HG02943 (cell line): Measurements from ENCODE around the gene B4GALT2.

Source experiments
- ATAC-seq: cut with Tn5 transposase; IDR thresholded peaks from one replicate; pipeline ENCODE4 v1.9.1; 2021; ENCODE audit warnings: mild to moderate bottlenecking, low read depth, moderate library complexity; ENCODE audit not compliant: unreplicated experiment

Gene B4GALT2

DNA sequence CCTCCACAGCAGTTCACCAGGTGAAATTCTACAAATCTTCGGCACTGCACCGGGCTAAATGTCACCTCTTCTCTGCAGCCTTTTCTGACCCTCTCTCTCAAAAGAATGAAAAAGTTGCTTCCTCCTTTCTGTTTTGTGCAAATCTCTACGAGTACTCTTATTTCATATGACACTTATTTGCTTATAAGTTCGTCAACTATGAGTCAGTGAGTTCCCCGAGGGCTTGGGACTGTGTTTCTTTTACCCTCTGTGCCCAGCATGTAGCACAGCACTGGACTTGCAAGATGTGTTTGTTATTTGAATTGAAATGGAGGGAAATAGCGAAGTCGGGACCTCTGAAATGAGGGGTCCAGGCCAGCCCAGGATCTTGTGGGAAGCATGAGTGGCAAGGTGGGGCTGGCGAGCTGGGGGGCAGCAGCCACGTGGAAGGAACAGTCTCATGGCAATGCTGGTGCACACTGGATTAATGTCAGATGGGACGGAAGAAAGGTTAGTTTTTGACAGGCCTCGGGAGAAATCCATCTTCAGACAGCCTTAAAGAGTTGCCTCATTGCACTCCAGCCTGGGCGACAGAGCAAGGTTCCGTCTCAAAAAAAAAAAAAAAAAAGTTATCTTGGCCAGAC, 46.0 kb downstream of the B4GALT2 start:
- ATAC-seq, result no peak

DNA sequence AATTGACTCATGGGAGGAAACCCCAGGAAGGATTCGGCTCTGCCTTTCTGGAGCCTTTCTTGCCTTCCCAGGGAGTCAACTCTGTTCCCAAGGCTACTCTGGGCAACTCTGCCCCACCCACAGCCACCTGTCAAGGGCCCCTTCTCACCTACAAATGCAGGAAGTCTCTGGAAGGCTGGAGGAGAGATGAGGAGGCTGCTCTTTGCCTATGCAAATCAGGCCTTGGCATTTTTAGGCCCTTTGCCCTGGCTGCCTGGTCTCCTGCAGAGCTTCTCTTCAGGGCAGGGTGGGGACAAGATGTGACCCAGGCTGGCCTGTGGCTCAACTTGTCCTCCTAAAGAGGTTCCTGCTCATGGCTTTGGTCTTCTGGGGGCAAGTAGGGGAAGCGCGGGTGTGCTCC, 46.8 kb downstream of the B4GALT2 start:
- ATAC-seq, result no peak

DNA sequence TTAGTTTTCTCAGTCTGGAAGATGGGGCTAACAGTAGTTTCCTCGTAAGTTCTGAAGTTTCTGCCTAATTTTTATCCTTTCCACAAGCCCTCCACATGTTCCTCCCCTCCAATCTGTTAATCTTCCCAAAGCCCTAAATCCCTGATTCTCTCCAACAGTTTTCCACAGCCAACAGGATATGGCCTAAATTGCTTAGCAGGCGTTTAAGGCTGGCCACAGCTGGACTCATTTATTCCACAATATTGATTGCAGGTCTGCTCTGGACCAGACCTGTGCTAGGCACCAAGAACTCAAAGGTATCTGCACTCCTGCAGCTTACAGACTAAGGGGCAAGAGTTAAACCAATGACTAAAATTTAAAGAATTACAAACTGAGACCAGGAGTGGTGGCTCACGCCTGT, 48.3 kb downstream of the B4GALT2 start:
- ATAC-seq, result no peak

DNA sequence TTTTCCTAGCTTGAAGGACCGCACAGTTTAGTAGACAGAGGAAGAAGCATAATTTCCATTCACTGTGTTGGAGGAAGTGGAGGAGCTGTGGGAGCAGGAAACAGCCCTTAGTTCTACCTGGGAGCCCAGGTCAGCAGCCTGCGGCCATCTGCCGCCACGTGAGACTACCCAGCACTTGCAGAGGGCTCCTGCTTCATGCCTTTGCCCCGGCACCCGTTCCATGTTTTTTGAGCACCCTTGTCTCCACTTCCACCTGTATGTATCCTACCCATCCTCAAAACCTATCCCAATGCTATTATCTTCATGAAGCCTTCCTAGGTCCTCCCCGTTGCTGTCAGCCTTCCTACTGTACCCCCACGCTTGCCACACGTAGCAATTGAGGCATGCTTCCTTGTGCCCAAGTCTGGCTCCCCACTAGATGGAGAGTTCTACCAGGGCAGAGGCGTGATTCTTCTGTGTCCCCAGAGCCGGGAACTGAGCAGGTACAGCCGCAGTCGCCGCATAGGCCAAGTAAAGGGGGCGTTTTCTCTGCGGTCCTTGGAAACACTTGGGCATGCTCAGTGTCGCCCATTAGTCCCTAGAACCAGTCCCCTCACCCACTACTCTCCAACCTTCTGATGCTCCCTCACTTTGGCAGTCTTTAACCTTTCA, 50.4 kb downstream of the B4GALT2 start:
- ATAC-seq, result peak; percentile 12

DNA sequence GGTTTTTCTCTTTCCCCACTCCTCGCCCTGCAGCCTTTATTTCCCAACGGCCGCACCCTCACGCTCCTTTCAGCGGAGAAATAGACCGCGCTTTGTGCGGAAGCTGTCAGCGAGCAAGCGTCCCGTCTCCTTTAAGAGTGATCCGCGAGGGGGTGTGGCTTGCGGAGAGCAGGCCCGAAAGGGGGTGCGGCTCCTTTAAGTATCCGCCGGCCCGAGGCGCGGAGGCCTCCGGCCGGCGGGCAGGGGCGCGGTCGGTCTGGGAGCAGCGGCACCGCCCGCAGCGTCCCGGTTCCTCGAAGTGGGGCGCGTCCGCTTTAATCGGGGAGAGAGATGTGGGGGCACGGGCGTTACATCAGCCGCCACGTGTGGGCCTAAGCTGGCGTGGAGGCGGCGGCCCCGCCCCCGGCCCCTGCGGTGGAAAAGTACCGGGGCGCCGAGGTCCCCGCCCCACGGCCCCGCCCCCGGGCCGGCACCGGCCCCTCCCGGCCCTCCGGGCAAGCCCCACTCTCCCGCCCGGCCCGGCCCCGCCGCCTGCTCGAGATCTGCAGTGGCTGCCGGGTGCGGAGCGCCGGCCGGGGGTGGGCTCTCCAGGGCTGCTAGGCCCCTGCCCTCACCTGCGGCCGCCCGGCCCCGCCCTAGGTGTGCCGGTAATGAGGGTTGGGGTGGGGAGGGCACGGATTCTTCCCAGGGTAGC, 51.0 kb downstream of the B4GALT2 start:
- peak; percentile 76 for ATAC-seq

DNA sequence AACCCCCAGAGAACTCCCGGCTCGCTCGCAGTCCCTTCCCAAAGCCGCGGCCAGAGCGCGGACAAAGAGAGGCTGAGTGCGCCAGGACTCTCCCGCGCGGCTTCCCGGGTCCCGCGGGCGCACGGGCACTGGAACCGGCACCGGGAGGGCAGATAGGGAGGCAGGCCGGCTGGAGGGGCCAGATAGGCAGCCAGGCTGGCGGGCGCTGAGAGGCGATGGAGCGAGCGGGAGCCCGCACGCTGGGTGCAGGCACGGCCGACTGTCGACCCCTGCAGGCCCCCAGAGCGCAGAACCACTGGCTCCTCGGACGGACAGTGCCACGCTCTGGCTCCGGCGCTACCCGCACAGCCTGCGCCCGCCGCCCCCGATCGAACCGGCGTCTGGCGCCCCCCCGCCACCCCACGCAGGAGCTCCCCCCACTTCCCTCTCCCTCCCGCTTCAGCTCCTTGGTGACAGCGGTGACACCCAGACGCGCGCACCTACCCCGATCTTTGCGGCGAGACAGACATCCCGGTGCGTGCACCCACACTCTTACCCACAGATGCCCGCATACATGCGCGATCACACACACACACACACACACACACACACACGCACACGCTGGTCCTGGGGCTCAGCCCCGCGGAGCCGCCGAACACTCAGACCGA, 51.7 kb downstream of the B4GALT2 start:
- peak; percentile 28 for ATAC-seq

DNA sequence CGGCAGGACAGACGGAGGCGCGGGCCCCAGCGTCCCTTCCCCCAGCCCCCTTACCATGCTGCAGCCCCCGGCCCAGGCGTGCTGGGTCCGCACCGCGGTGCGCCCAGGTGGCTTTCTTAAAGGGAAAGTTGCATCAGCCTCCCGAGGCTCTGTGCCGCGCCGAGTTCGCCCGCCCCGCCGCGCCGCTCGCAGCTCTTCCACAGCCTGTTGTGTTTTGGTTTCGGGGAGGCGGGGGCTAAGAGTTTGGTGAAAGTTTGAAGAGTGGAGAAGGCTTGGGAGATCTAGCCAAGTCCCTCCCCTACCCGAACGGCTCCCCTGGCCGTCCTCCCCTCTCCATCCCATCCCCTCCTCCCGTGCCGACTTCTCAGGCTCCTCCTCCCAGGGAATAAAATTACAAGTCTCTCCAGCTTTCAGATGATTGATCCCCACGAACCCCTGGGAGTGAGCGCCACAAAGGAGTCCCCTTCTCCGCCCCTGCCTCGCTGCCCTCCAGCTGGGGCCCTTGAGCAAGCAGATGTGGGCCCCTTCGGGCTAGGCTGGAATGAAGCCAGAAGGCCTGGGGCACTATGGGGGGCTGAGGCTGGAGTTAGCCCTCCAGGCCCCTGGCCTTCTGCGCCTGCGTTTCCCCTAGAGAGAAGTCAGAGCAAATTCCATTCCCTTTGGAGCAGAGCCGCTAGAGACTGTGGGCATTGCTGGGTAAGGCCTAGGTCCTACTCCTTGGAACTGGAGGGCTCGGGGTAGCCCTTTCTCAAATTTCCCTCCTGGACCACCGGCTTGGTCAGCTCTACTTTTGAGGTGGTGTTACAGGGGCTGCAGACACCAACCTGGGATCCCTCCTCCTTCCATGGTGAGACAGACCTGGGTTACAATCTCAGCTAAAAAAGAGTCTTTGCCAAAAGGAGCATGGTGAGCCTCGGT, 52.5 kb downstream of the B4GALT2 start, which contains the start of gene SLC6A9:
TSS of gene SLC6A9 (minus strand) at position 211 of the 918 bp plus-strand sequence. CDS start 7,185 bp downstream, outside the sequence.
- no peak for ATAC-seq

DNA sequence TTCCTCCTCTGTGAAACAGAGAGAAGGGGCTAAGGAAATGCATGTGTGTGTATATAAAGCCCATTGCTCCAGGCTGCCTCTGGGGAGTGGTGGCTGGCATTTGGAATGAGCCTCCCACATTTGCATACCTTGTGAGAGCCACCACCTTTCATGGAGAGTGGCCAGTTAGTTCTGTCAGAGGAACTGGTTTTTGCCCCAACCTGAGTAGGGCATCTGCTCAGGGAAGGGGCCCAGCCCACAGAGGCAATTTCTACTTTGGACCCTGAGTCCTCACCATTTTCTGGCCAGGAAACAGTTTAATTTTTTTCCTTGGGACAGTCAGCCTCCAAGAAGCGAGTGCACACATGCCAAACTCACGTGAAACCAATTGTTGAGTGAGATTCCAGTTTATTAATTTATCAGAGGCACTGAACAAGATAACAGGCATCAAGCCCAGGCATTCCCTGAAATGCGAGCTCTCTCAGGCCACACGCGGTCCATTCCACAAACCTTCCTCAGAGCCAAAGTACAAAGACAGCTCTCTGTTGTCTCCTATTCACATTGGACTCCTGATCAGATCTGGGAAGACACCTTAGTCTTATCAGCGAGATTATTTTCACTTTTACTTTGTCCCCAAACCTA, 53.3 kb downstream of the B4GALT2 start:
- no peak for ATAC-seq

DNA sequence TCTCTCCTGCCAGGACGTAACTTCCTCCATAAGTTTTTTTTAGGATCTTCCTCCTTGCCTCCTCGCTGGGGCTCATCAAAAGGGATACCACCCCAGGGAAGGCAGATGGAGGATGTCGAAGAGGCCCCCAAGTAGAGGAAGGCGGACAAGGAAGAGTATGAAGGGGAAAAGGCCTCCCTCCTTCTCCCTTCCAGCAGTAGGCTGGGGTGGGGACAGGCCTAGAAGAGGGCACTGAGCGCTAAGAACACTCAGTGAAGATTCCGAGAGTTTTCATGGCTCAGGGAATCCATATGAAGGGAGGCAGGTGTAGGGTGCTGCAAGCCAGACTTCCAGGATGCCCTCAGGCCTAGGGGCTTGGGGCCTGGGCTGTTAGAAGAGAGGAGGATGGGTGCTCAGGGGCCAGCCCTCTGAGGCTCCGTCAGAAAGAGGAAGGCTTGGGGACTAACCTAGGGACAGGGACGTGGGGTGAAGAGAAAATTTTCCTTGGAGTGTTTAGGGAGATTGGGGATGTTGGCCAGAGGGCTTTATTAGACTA, 54.1 kb downstream of the B4GALT2 start:
- ATAC-seq, result no peak

DNA sequence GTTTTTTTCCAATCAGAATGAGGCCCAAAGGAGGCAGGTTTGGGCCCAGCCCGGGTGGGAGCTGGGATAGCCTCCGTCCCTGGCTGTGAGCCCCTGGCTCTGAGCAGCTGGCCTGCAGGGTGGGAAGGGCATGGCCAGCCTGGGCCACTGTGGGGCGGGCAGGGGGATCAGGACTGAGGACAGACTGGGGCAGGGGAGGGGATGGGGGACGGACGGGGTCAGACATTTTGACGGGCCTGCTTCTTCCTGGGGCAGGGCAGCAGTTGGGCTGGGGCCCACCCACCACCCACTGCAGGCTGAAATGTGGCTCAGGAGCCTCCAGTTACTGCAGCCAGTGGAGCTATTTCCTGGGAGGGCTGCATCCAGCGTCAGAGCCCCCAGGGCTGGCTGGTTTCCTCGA, 54.7 kb downstream of the B4GALT2 start:
- no peak for ATAC-seq

DNA sequence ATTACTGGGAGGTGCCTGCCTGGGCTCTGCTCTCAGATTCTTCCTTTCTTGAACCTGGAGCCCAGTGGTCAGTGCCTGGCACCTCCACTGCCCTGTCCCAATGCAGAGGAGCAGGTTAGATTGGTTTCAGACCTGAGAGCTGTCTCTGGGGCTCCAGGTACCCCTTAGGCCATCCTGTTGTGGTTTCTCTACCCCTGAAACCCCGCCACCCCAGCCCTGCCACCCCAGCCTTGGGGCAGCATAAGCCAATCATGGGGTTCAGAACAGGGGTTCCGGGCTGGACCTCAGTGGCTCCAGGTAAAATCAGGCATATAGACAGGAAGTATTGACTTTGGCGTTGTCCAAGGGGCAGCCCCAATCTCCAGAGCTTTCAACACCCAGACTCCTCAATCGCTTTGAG, 55.4 kb downstream of the B4GALT2 start:
- no peak for ATAC-seq

DNA sequence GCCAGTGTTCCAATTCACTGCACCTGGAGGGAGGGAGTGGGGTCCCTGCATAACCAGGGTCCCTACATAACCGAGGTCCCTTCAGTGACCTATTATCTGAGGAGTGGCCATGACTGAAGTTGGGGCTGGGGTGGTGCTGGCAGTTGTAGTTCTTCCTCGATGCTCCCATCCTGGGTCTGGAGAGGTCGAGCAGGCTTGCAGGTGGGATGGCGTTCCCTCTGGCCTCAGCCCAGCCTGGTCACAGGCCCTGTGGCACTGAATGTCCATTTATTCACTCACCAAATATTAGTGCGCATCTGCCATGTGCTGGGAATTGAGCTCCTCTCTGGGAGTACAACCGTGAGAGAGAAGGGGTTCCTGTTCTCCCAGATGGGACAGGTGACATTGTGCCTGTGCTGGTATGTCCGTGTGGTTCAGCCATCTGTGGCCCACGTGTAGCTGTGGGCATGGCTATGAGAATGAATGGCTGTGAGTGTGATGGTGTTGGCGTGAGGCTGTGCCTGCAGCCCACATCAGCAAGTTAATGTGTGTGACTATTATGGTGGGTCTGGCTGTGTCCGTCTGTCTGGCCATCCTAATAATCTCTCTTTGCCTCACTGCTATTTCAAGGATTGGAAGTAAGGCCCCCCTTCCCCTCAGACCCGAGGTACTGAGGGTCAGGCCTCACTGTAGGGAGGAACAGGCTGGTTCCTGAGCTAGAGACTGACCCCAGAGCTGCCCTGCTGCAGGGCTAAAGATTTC, 56.1 kb downstream of the B4GALT2 start:
- ATAC-seq, result no peak

DNA sequence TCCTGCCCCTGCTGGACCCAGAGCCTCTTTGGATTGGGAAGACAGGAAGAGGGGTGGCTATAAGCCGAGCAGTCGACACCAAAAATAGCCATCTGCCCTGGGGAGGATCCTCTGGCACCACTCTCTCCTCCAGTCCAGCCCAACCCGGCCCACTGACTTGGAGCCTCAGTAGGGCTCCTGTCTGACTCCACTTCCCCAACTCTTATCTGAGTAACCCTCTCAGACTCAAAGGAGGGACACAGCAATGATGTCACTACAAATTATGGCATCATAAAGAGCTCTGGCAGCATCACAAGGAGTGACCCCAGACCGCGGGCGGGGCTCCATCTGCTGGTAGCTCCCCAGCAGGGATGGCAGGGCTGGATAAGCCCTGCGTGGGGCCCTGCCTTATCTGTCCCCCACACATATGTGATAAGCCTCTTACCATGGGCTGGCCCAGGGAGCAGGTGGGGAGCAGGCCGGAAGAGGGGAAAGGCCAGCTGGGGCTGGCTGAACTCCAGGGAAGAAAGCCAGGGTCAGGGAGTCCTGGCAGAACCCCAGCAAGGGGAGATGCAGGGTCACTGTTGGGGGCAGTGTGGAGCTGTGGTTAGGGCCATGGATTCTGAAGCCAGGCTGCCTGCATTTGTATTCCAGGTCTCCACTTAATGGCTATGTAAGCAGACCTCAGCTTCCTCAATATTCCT, 56.9 kb downstream of the B4GALT2 start:
- no peak for ATAC-seq

DNA sequence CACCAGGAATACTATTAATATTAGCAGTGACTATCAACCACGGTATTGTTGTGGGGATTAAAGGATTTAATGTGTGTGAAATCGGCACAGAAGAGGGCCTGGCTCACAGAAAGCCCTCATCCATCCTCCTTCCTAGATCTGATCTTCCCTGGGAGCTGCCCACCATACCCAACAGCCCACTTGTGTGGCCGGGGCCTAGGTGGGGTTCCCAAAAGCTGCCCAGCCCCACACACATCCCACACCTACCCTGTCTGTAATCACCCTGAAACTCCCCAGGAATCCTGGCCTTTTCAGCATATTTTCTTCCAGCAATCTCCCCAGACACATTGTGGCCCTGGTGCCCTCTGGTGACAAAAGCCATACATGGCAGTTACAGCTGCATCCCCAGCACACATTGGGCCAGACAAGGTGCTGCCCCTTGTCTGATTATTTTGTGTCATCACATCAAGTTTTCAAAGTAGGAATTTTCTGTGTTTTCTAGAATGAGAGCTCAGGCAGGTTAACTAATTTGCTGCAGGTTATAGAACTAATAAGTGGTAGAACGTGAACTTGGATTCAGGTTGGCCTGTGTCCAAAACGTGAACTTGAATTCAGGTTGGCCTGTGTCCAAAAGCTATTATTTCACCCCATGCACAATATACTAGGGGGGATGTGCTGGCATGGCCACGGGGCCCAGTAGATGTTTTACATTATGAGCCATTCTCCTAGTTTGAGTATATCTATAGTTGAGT, 57.6 kb downstream of the B4GALT2 start:
- ATAC-seq, result no peak

DNA sequence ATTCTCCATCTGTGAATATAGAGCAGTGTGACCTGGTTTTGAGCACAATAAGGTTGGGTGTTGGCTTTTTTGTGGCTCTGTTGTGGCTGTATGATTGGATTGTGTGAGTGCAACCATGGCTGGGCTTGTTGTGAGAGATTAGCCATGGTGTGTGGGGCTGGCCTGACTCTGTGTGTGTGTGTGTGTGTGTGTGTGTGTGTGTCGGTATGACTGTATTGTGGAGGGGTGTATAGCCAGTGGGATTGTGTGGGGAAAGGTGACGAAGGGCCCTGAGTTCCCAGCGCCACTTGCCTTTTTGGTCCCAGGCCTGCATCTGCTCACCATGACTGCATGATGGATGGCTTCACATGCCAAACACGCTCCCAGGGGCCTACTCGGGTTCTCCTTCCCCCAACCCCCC, 58.1 kb downstream of the B4GALT2 start:
- ATAC-seq, result no peak

DNA sequence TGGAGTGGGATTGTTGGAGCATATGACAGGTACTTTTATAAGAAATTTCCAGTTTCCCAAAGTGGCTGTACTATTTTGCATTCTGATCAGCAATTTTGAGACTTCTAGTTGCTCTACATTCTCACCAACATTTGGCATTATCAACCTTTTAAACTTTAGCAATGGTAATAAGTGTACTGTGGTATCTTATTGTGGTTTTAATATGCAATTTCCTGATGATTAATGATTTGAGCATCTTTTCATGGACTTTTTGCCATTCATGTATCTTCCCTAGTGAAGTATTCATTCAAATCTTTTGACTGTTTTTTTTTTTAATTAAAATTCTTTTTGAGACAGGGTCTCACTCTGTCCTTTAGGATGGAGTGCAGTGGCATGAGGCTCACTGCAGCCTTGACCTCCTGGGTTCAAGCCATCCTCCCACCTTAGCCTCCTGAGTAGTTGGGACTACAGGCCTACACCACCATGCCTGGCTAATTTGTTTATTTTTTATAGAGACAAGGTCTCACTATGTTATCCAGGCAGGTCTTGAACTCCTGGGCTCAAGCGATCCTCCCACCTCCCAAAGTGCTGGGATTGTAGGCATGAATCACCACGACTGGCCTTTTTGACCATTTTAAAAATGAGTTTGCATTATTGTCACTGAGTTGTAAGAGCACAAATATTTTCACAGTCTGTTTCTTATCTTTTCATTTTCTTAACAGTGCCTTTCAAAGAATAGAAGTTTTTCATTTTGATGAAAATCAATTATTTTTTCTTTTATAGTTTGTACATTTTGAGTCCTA, 60.1 kb downstream of the B4GALT2 start:
- no peak for ATAC-seq

DNA sequence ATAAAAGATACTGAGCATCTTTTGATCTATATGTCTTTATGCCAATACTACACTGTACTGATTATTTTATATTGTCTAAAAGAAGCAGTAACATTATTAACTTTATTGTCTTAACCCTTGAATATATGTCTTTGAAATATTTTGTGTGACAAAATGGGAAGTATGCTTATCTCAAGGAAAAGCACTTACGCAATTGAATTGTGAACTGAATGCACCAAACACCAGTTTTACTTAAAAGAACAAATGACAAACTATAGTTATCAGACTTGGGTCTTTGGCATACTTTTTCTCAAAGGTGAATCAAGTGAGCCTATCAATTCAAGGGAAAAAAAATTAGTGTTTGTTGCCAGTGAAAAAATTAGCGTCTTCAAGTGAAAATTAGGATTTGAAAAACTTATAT, 61.4 kb downstream of the B4GALT2 start:
- no peak for ATAC-seq
